H9 (cell line): ENCODE data around the gene FAM221B. TPM values are rescaled to one million over a fixed set of nuclear protein-coding genes. Genes with fewer than 3 reads are reported as not detected.

ENCODE experiments used
- DNase-seq: peaks from one replicate; pipeline ENCODE4 v3.0.0-alpha.2; 2017
- H2AFZ ChIP-seq: one replicate; pipeline ENCODE4 v1.6.1; 2013; ENCODE audit warnings: mild to moderate bottlenecking, low read length, control low read depth, moderate library complexity
- H2AK5ac ChIP-seq: 2 replicates; pipeline ENCODE4 v1.6.1; 2013; ENCODE audit warnings: low read length, control low read depth, mixed read lengths; ENCODE audit not compliant: insufficient read length
- H2BK120ac ChIP-seq: one replicate; pipeline ENCODE4 v1.6.1; 2013; ENCODE audit warnings: low read depth, mild to moderate bottlenecking, low read length, control low read depth, inconsistent platforms; ENCODE audit not compliant: poor library complexity, severe bottlenecking
- H2BK12ac ChIP-seq: 2 replicates; pipeline ENCODE4 v1.6.1; 2013; ENCODE audit warnings: low read length, control low read depth, mixed read lengths, low read depth; ENCODE audit not compliant: insufficient read length
- H2BK15ac ChIP-seq: 2 replicates; pipeline ENCODE4 v1.6.1; 2013; ENCODE audit warnings: low read depth, low read length, control low read depth
- H2BK20ac ChIP-seq: one replicate; pipeline ENCODE4 v1.6.1; 2013; ENCODE audit warnings: low read depth, mild to moderate bottlenecking, low read length, control low read depth, inconsistent platforms; ENCODE audit not compliant: poor library complexity, severe bottlenecking
- H2BK5ac ChIP-seq: 2 replicates; pipeline ENCODE4 v1.6.1; 2013; ENCODE audit warnings: low read length, control low read depth, mixed read lengths; ENCODE audit not compliant: insufficient read length
- H3K14ac ChIP-seq: 2 replicates; pipeline ENCODE4 v1.6.1; 2013; ENCODE audit warnings: low read length, control low read depth; ENCODE audit not compliant: insufficient read depth
- H3K18ac ChIP-seq: 2 replicates; pipeline ENCODE4 v1.6.1; 2013; ENCODE audit warnings: low read depth, mild to moderate bottlenecking, mixed read lengths, low read length, control low read depth; ENCODE audit not compliant: insufficient read length
- H3K23ac ChIP-seq: 2 replicates; pipeline ENCODE4 v1.6.1; 2013; ENCODE audit warnings: low read length, control low read depth, mixed read lengths, low read depth; ENCODE audit not compliant: insufficient read length
- H3K23me2 ChIP-seq: 2 replicates; pipeline ENCODE4 v1.6.1; 2013; ENCODE audit warnings: low read depth, mild to moderate bottlenecking, mixed read lengths, low read length, control low read depth; ENCODE audit not compliant: insufficient read length, poor library complexity, severe bottlenecking
- H3K27ac ChIP-seq: 2 replicates; pipeline ENCODE4 v1.5.1; 2013; ENCODE audit warnings: low read length, control low read depth, mixed read lengths, low read depth; ENCODE audit not compliant: insufficient read length
- H3K27me3 ChIP-seq: 2 replicates; pipeline ENCODE4 v1.6.1; 2013; ENCODE audit warnings: low read length, control low read depth, inconsistent platforms; ENCODE audit not compliant: insufficient read depth
- H3K4ac ChIP-seq: 2 replicates; pipeline ENCODE4 v1.6.1; 2013; ENCODE audit warnings: low read depth, mild to moderate bottlenecking, control low read depth, inconsistent platforms, low read length, moderate library complexity
- H3K4me1 ChIP-seq: 2 replicates; pipeline ENCODE4 v1.6.1; 2013; ENCODE audit warnings: low read length, control low read depth, inconsistent platforms; ENCODE audit not compliant: insufficient read depth
- H3K4me2 ChIP-seq: 2 replicates; pipeline ENCODE4 v1.6.1; 2013; ENCODE audit warnings: low read length, control low read depth, mixed read lengths; ENCODE audit not compliant: insufficient read length, insufficient read depth
- H3K56ac ChIP-seq: 2 replicates; pipeline ENCODE4 v1.6.1; 2013; ENCODE audit warnings: low read depth, mild to moderate bottlenecking, mixed read lengths, low read length, control low read depth; ENCODE audit not compliant: insufficient read length
- H3K79me1 ChIP-seq: 2 replicates; pipeline ENCODE4 v1.6.1; 2013; ENCODE audit warnings: low read depth, mild to moderate bottlenecking, moderate library complexity, low read length, control low read depth, inconsistent platforms; ENCODE audit not compliant: insufficient read depth, poor library complexity, severe bottlenecking
- H3K79me2 ChIP-seq: 2 replicates; pipeline ENCODE4 v1.6.1; 2013; ENCODE audit warnings: low read length, control low read depth, inconsistent platforms; ENCODE audit not compliant: insufficient read depth
- H3K9ac ChIP-seq: 2 replicates; pipeline ENCODE4 v1.6.1; 2013; ENCODE audit warnings: low read length, control low read depth, mixed read lengths; ENCODE audit not compliant: insufficient read length; ENCODE audit errors: extremely low read depth
- H3K9me3 ChIP-seq: one replicate; pipeline ENCODE4 v1.6.1; 2013; ENCODE audit warnings: low read depth, low read length, inconsistent platforms; ENCODE audit not compliant: control insufficient read depth
- H3T11ph ChIP-seq: one replicate; pipeline ENCODE4 v1.6.1; 2013; ENCODE audit warnings: mild to moderate bottlenecking, low read length, control low read depth, inconsistent platforms
- H4K20me1 ChIP-seq: one replicate; pipeline ENCODE4 v1.6.1; 2013; ENCODE audit not compliant: control insufficient read depth, insufficient read length, insufficient read depth
- H4K5ac ChIP-seq: 2 replicates; pipeline ENCODE4 v1.6.1; 2013; ENCODE audit warnings: low read depth, mild to moderate bottlenecking, mixed read lengths, low read length, control low read depth; ENCODE audit not compliant: insufficient read length
- H4K8ac ChIP-seq: replicated peaks from 2 replicates; pipeline ENCODE4 v1.6.1; 2013; ENCODE audit warnings: low read length, control low read depth, mixed read lengths, low read depth; ENCODE audit not compliant: insufficient read length
- H4K91ac ChIP-seq: 2 replicates; pipeline ENCODE4 v1.6.1; 2013; ENCODE audit warnings: low read depth, mild to moderate bottlenecking, moderate library complexity, mixed read lengths, low read length, control low read depth; ENCODE audit not compliant: insufficient read length
- H3K27ac Mint-ChIP-seq, 3 experiments: 2 replicates in 2 of 3; 3 replicates in 1 of 3; pipeline ENCODE4 v1.8.0; 2020 to 2021; ENCODE audit warnings: mixed read lengths in 3 of 3, mild to moderate bottlenecking in 1 of 3, moderate library complexity in 1 of 3
- H3K27me3 Mint-ChIP-seq: 2 replicates; pipeline ENCODE4 v1.8.0; 2021; ENCODE audit warnings: low read depth, mild to moderate bottlenecking, moderate library complexity, mixed read lengths
- H3K36me3 Mint-ChIP-seq, 3 experiments: 2 replicates in 2 of 3; 3 replicates in 1 of 3; pipeline ENCODE4 v1.8.0; 2020 to 2021; ENCODE audit warnings: low read depth in 3 of 3, mixed read lengths in 3 of 3; ENCODE audit not compliant: insufficient read depth in 1 of 3
- H3K4me1 Mint-ChIP-seq, 2 experiments: 2 replicates each; pipeline ENCODE4 v1.8.0; 2020; ENCODE audit warnings: mixed read lengths in 2 of 2
- H3K4me3 Mint-ChIP-seq, 2 experiments: 2 replicates in 1 of 2; 3 replicates in 1 of 2; pipeline ENCODE4 v1.8.0; 2020 to 2021; ENCODE audit warnings: mild to moderate bottlenecking in 2 of 2, mixed read lengths in 2 of 2, moderate library complexity in 1 of 2
- H3K9me3 Mint-ChIP-seq, 2 experiments: 2 replicates in 1 of 2; 3 replicates in 1 of 2; pipeline ENCODE4 v1.8.0; 2020; ENCODE audit warnings: mild to moderate bottlenecking in 2 of 2, mixed read lengths in 2 of 2, moderate library complexity in 1 of 2
- CTCF ChIP-seq: fragments of 200-600 bp; sonication (generic); conservative IDR thresholded peaks from 3 replicates; pipeline ENCODE4 v1.8.0; 2021; ENCODE audit warnings: antibody characterized with exemption, mild to moderate bottlenecking
- WGBS: extraction: QIAGEN DNeasy Blood & Tissue Kit; methylation state at CpG from one replicate; pipeline ENCODE4 v1.1.7; 2013; ENCODE audit warnings: missing lambda C conversion rate, low lambda C conversion rate, mixed read lengths; ENCODE audit not compliant: insufficient read length; ENCODE audit errors: extremely low coverage; 5-methylcytosine and 5-hydroxymethylcytosine counted together
- total RNA-seq: library from RNA; stranded (reverse); gene quantifications from 2 replicates; pipeline ENCODE4 v1.2.1, GENCODE V29; 2021

Gene FAM221B
- total RNA-seq, 1 experiment from 2014 or later = not detected

GRCh38 chr9:35863583-35863982, 35.1 kb upstream of the FAM221B start:
- TF ChIP-seq CTCF = no peak
- no peaks in the 10 kb centered on the region for H3K9me3 Mint-ChIP-seq

More at GRCh38 chr9:35863583-35863982, 35.1 kb upstream of the FAM221B start:
- H3K4ac ChIP-seq = no peak overlapping the region
- H3K27ac ChIP-seq = no peak overlapping the region
- no peaks in the 10 kb centered on the region for H3K27me3 ChIP-seq
- no CpG with 5 or more reads among the region's 8 CpGs for WGBS
- no peak for DNase-seq
- H3K36me3 Mint-ChIP-seq = no peaks in the 10 kb centered on the region; a peak in 1 of 7 replicates
- H3K14ac ChIP-seq = no peak overlapping the region
- H2BK20ac ChIP-seq = no peak overlapping the region
- H3T11ph ChIP-seq = no peak overlapping the region
- no peak overlapping the region for H2AK5ac ChIP-seq
- H3K79me1 ChIP-seq = no peaks in the 10 kb centered on the region
- no peak overlapping the region for H3K56ac ChIP-seq
- no peak overlapping the region for H3K4me3 Mint-ChIP-seq
- H3K9ac ChIP-seq = no peak overlapping the region
- H2BK12ac ChIP-seq = no peak overlapping the region
- no peak overlapping the region for H4K8ac ChIP-seq
- peaks cover 2% of the 10 kb centered on the region; the same call in 1 of the 2 replicates for H3K4me1 ChIP-seq
- no peak overlapping the region for H3K4me2 ChIP-seq
- H4K5ac ChIP-seq = no peak overlapping the region
- H3K18ac ChIP-seq = no peak overlapping the region
- H2AFZ ChIP-seq = no peak overlapping the region
- peaks cover 13% of the 10 kb centered on the region in 2 experiments for H3K4me1 Mint-ChIP-seq
- H2BK120ac ChIP-seq = no peak overlapping the region
- H4K20me1 ChIP-seq = no peaks in the 10 kb centered on the region
- H3K9me3 ChIP-seq = no peaks in the 10 kb centered on the region
- H3K27ac Mint-ChIP-seq = no peak overlapping the region
- no peak overlapping the region for H3K23ac ChIP-seq
- H2BK15ac ChIP-seq = no peak overlapping the region
- H3K79me2 ChIP-seq = no peaks in the 10 kb centered on the region
- H2BK5ac ChIP-seq = no peak overlapping the region
- no peak overlapping the region for H4K91ac ChIP-seq
- no peaks in the 10 kb centered on the region for H3K23me2 ChIP-seq
- peaks cover 38% of the 10 kb centered on the region for H3K27me3 Mint-ChIP-seq
